ENCODE measurements around the gene FBXO10. TPM values are rescaled to one million over a fixed set of nuclear protein-coding genes. Genes with fewer than 3 reads are reported as not detected.
A peak's percentile ranks its signal among the peaks of the same experiment; 100 is the strongest.

FBXO10 gene
- 11.5 and 13.4 TPM in 2 replicates for total RNA-seq (2014; rRNA removed; shearing (Covaris generic))
- polyA plus RNA-seq (2016; fragmentation: Nextera tagmentation; extraction: Ambion mirVana): 3.4 TPM in 2 replicates
- long read RNA-seq, partial matches to known transcripts: 3 of 5 reads
- long read RNA-seq, other reads (novel, unspliced or antisense): 2 of 5 reads

GRCh38 chr9:37575921-37576721, at the start of gene FBXO10:
Gene FBXO10 (minus strand): TSS chr9:37576380. CDS start chr9:37541768, 34,612 bp downstream.
- Mint-ChIP-seq H3K36me3 (ENCODE audit: low read depth) (no peaks in the 10 kb centered on the region), H3K27ac (peak within 1 kb of the TSS; percentile 90), H3K27me3 (ENCODE audit: insufficient read depth, low read depth, poor library complexity) (peaks cover 8% of the 10 kb centered on the region), H3K9me3 (no peaks in the 10 kb centered on the region), H3K4me1 (peaks cover 44% of the 10 kb centered on the region), H3K4me3 (peak within 1 kb of the TSS; percentile 87)
- Histone ChIP-seq H3K79me2 (replicated peaks; ENCODE audit: insufficient read depth) (peaks cover 28% of the 10 kb centered on the region), H2AFZ (peak within 1 kb of the TSS; percentile 98), H3K9me2 (ENCODE audit: insufficient read depth) (no peaks in the 10 kb centered on the region), H3K4me3 (peak within 1 kb of the TSS; percentile 94), H3K27ac (ENCODE audit: low read depth) (0 out of 2 replicates have a peak within 1 kb of the TSS, but pooled peaks have one; percentile 19), H4K20me1 (replicated peaks; ENCODE audit: insufficient read depth) (peaks cover 8% of the 10 kb centered on the region), H3F3A (replicated peaks; ENCODE audit: low read depth) (peaks cover 21% of the 10 kb centered on the region), H3K36me3 (ENCODE audit: insufficient read depth) (no peaks in the 10 kb centered on the region; the same call in 1 of the 2 replicates), H3K4me1 (ENCODE audit: insufficient read depth) (peaks cover 22% of the 10 kb centered on the region), H3K27me3 (ENCODE audit: insufficient read depth) (no peaks in the 10 kb centered on the region), H3K4me2 (peak within 1 kb of the TSS; percentile 99)
- ATAC-seq (peak; percentile 87), DNase-seq (ENCODE audit: low spot score) (peak; percentile 90)
- TF ChIP-seq POLR2AphosphoS5 (IDR thresholded peaks at IDR 0.05; ENCODE audit: low read depth) (peak; percentile 68; the same call in 1 of the 2 replicates), EZH2 (IDR thresholded peaks at IDR 0.05; ENCODE audit: low read depth, unreplicated experiment) (no peak), CTCF (conservative IDR thresholded peaks at IDR 0.05; ENCODE audit: low read depth in 2 of 2) (no peak), ZNF331 (CRISPR knock-in tag; IDR thresholded peaks at IDR 0.05; ENCODE audit: low read depth) (no peak), NANOG (IDR thresholded peaks at IDR 0.05; ENCODE audit: borderline replicate concordance) (no peak), ZNF462 (CRISPR knock-in tag; IDR thresholded peaks at IDR 0.05) (no peak), ZNF114 (CRISPR knock-in tag; IDR thresholded peaks at IDR 0.05) (no peak), ETS1 (IDR thresholded peaks at IDR 0.05) (no peak), REST (IDR thresholded peaks at IDR 0.05; ENCODE audit: unreplicated experiment) (no peak), JUNB (IDR thresholded peaks at IDR 0.05; ENCODE audit: unreplicated experiment) (no peak), EZH2phosphoT487 (IDR thresholded peaks at IDR 0.05; ENCODE audit: unreplicated experiment) (no peak), STAT1 (IDR thresholded peaks at IDR 0.05; ENCODE audit: unreplicated experiment) (no peak), CREB1 (CRISPR knock-in tag; IDR thresholded peaks at IDR 0.05; ENCODE audit: low read depth) (peak; percentile 85)

Measured in GM23338 (cell line).